ENCODE results near the gene RBL2. TPM values are rescaled to one million over a fixed set of nuclear protein-coding genes. Genes with fewer than 3 reads are reported as not detected.

Gene RBL2
- total RNA-seq, 2 donors from 2014 or later = 75.8 to 127 TPM

- no peak for DNase-seq (ENCODE audit: low spot score)
These were observed 5.6 kb upstream of the RBL2 start for GRCh38 chr16:53428681-53429080.

GRCh38 chr16:53429221-53429943 is 4.9 kb upstream of the RBL2 start:
- peaks cover 0 to 5% of the 10 kb centered on the region in 2 donors for H3K4me1 ChIP-seq (ENCODE audit: control insufficient read depth in 1 of 2, low read depth in 2 of 2)
- H3K9me3 ChIP-seq = no peaks in the 10 kb centered on the region
- no peak overlapping the region for H3K4me3 ChIP-seq
- DNase-seq (ENCODE audit: low spot score) (no peak), ATAC-seq (ENCODE audit: insufficient number of reproducible peaks, low FRiP score, low read depth) (no peak)
- H3K27me3 ChIP-seq (replicated peaks; ENCODE audit: insufficient read depth) = no peaks in the 10 kb centered on the region
- no peak for TF ChIP-seq CTCF (IDR thresholded peaks at IDR 0.05)
- H3K36me3 ChIP-seq = no peaks in the 10 kb centered on the region
- H3K27ac ChIP-seq = no peak overlapping the region

More at GRCh38 chr16:53428681-53429080, 5.6 kb upstream of the RBL2 start:
- Histone ChIP-seq H3K4me1 (ENCODE audit: control insufficient read depth in 1 of 2, low read depth in 2 of 2) (peaks cover 0 to 1% of the 10 kb centered on the region in 2 donors), H3K4me3 (no peak overlapping the region), H3K27me3 (replicated peaks; ENCODE audit: insufficient read depth) (no peaks in the 10 kb centered on the region), H3K9me3 (no peaks in the 10 kb centered on the region), H3K27ac (no peak overlapping the region), H3K36me3 (no peaks in the 10 kb centered on the region)
- no peak for ATAC-seq (ENCODE audit: insufficient number of reproducible peaks, low FRiP score, low read depth)
- TF ChIP-seq CTCF (IDR thresholded peaks at IDR 0.05) = no peak

GRCh38 chr16:53430363-53430762 is 3.9 kb upstream of the RBL2 start:
- Histone ChIP-seq H3K36me3 (no peaks in the 10 kb centered on the region), H3K27ac (no peak overlapping the region), H3K4me1 (ENCODE audit: control insufficient read depth in 1 of 2, low read depth in 2 of 2) (peaks cover 0 to 5% of the 10 kb centered on the region in 2 donors), H3K9me3 (no peaks in the 10 kb centered on the region), H3K27me3 (replicated peaks; ENCODE audit: insufficient read depth) (no peaks in the 10 kb centered on the region), H3K4me3 (no peak overlapping the region)
- ATAC-seq (ENCODE audit: insufficient number of reproducible peaks, low FRiP score, low read depth) (no peak), DNase-seq (ENCODE audit: low spot score) (no peak)
- TF ChIP-seq CTCF (IDR thresholded peaks at IDR 0.05) = no peak

- DNase-seq (ENCODE audit: low spot score) (no peak), ATAC-seq (ENCODE audit: insufficient number of reproducible peaks, low FRiP score, low read depth) (no peak)
- no peaks in the 10 kb centered on the region for H3K9me3 ChIP-seq
- TF ChIP-seq CTCF (IDR thresholded peaks at IDR 0.05) = no peak
- H3K27ac ChIP-seq = peak overlapping the region; percentile 92 to 98
- H3K27me3 ChIP-seq (replicated peaks; ENCODE audit: insufficient read depth) = no peaks in the 10 kb centered on the region
- H3K4me3 ChIP-seq = peak overlapping the region; percentile 99
- H3K36me3 ChIP-seq = no peaks in the 10 kb centered on the region
- H3K4me1 ChIP-seq (ENCODE audit: control insufficient read depth in 1 of 2, low read depth in 2 of 2) = peaks cover 9 to 21% of the 10 kb centered on the region in 2 donors
These were observed 762 bp upstream of the RBL2 start for GRCh38 chr16:53433509-53433908.

GRCh38 chr16:53433930-53434376 is 318 bp upstream of the RBL2 start:
- Histone ChIP-seq H3K27me3 (replicated peaks; ENCODE audit: insufficient read depth) (no peaks in the 10 kb centered on the region), H3K4me3 (peak overlapping the region; percentile 99), H3K27ac (peak overlapping the region; percentile 92 to 98), H3K36me3 (no peaks in the 10 kb centered on the region), H3K4me1 (ENCODE audit: control insufficient read depth in 1 of 2, low read depth in 2 of 2) (peaks cover 9 to 21% of the 10 kb centered on the region in 2 donors), H3K9me3 (no peaks in the 10 kb centered on the region)
- DNase-seq (ENCODE audit: low spot score) (no peak), ATAC-seq (ENCODE audit: insufficient number of reproducible peaks, low FRiP score, low read depth) (peak; percentile 0)
- TF ChIP-seq CTCF (IDR thresholded peaks at IDR 0.05) = no peak
